CD4-positive, CD25-positive, alpha-beta regulatory T cell (primary cell): ENCODE results near the gene ST6GALNAC3. TPM values are rescaled to one million over a fixed set of nuclear protein-coding genes. Genes with fewer than 3 reads are reported as not detected.

ENCODE experiments used
- ATAC-seq, 2 donors: fragments of 150-1000 bp; cut with Tn5 transposase; one replicate each; pipeline ENCODE4 v1.10.0; 2021; ENCODE audit warnings: low read depth in 2 of 2, moderate number of reproducible peaks in 2 of 2, moderate library complexity in 1 of 2
- DNase-seq, 3 donors: peaks; one replicate each; pipeline versions ENCODE4 v3.0.0 to v3.0.0-alpha.2; 2012 to 2022; ENCODE audit warnings: mixed read lengths in 1 of 3
- H3K27ac ChIP-seq: one replicate; pipeline ENCODE4 v1.7.0; 2013; ENCODE audit warnings: mild to moderate bottlenecking, low read length; ENCODE audit not compliant: insufficient read depth, poor library complexity, severe bottlenecking
- H3K27me3 ChIP-seq: one replicate; pipeline ENCODE4 v1.7.0; 2013; ENCODE audit warnings: low read length; ENCODE audit not compliant: control insufficient read depth, insufficient read depth
- H3K36me3 ChIP-seq: one replicate; pipeline ENCODE4 v1.7.0; 2013; ENCODE audit warnings: mild to moderate bottlenecking, low read length, moderate library complexity; ENCODE audit not compliant: control insufficient read depth, insufficient read depth
- H3K4me1 ChIP-seq: 2 replicates; pipeline ENCODE4 v1.7.0; 2013; ENCODE audit warnings: mild to moderate bottlenecking, low read length; ENCODE audit not compliant: insufficient read depth, control insufficient read depth, poor library complexity, severe bottlenecking
- H3K4me3 ChIP-seq: one replicate; pipeline ENCODE4 v1.7.0; 2013; ENCODE audit warnings: low read depth, mild to moderate bottlenecking, low read length, moderate library complexity
- H3K9me3 ChIP-seq, 2 experiments: 1 replicate in 1 of 2; 2 replicates in 1 of 2; pipeline ENCODE4 v1.7.0; 2013; ENCODE audit warnings: low read length in 2 of 2, mild to moderate bottlenecking in 1 of 2, moderate library complexity in 1 of 2; ENCODE audit not compliant: control insufficient read depth in 2 of 2
- H3K27ac Mint-ChIP-seq, 3 donors: one replicate each; pipeline ENCODE4 v1.8.0; 2020 to 2022; ENCODE audit warnings: mild to moderate bottlenecking in 3 of 3, mixed read lengths in 3 of 3, moderate library complexity in 2 of 3
- H3K27me3 Mint-ChIP-seq: one replicate; pipeline ENCODE4 v1.8.0; 2022; ENCODE audit warnings: mild to moderate bottlenecking, mixed read lengths
- H3K36me3 Mint-ChIP-seq: one replicate; pipeline ENCODE4 v1.8.0; 2020; ENCODE audit warnings: mixed read lengths
- H3K4me1 Mint-ChIP-seq, 4 donors: one replicate each; pipeline ENCODE4 v1.8.0; 2020 to 2022; ENCODE audit warnings: mixed read lengths in 4 of 4, mild to moderate bottlenecking in 1 of 4
- H3K4me3 Mint-ChIP-seq, 4 donors: one replicate each; pipeline ENCODE4 v1.8.0; 2020 to 2022; ENCODE audit warnings: mild to moderate bottlenecking in 4 of 4, mixed read lengths in 4 of 4, moderate library complexity in 3 of 4
- H3K9me3 Mint-ChIP-seq, 7 donors: one replicate each; pipeline ENCODE4 v1.8.0; 2020 to 2022; ENCODE audit warnings: mixed read lengths in 7 of 7, mild to moderate bottlenecking in 3 of 7, moderate library complexity in 2 of 7
- polyA plus RNA-seq, 4 donors: library from polyadenylated mRNA; unstranded; fragments of 300-500 nt; fragmentation: Illumina TruSeq; gene quantifications; one replicate each; pipeline ENCODE4 v1.2.3, GENCODE V29; 2021
- total RNA-seq: library from RNA; stranded (reverse); gene quantifications from one replicate; pipeline ENCODE4 v1.2.3, GENCODE V29; 2022

The ST6GALNAC3 gene
- total and polyA plus RNA-seq, 5 donors from 2014 or later = 0.03 to 3.4 (median 0.95) TPM

GRCh38 chr1:76203127-76203526 is 128.6 kb downstream of the ST6GALNAC3 start:
- ATAC-seq = no peak
- Histone ChIP-seq H3K36me3 (no peaks in the 10 kb centered on the region), H3K4me1 (no peaks in the 10 kb centered on the region), H3K4me3 (no peak overlapping the region), H3K9me3 (no peaks in the 10 kb centered on the region), H3K27ac (no peak overlapping the region), H3K27me3 (no peaks in the 10 kb centered on the region)
- H3K4me3 Mint-ChIP-seq = no peak overlapping the region
- H3K9me3 Mint-ChIP-seq = peaks cover 0 to 1% (median 0%) of the 10 kb centered on the region in 7 donors
- H3K4me1 Mint-ChIP-seq = peaks cover 0 to 2% (median 0%) of the 10 kb centered on the region in 4 donors
- no peaks in the 10 kb centered on the region for H3K27me3 Mint-ChIP-seq
- no peaks in the 10 kb centered on the region for H3K36me3 Mint-ChIP-seq
- H3K27ac Mint-ChIP-seq = no peak overlapping the region
- DNase-seq = no peak

DNA sequence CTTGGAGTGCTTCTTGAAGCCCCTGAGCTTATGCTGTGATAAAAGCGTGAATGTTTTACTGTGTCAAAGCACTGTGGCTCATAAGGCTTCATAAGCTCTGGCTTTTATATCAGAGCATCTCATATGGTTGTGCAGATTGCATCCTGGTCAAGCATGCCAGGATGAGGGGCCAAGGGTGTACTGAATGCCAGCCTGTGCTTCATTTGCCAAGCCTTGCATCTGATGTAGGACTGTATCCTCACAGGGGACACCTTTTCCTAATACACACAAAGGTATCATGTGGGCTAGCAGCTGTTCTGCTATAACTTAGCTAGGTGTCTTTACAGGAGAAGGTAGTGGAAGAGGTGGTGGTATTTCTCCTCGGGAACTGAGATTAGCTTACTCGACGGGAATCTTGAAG is 134.7 kb downstream of the ST6GALNAC3 start:
- ATAC-seq = no peak
- no peaks in the 10 kb centered on the region for H3K9me3 ChIP-seq
- H3K27me3 ChIP-seq = no peaks in the 10 kb centered on the region
- no peaks in the 10 kb centered on the region for H3K27me3 Mint-ChIP-seq
- no peaks in the 10 kb centered on the region for H3K4me1 ChIP-seq
- no peak for DNase-seq
- no peak overlapping the region for H3K4me3 Mint-ChIP-seq
- H3K27ac ChIP-seq = no peak overlapping the region
- peaks cover 0 to 10% (median 0%) of the 10 kb centered on the region in 4 donors for H3K4me1 Mint-ChIP-seq
- H3K36me3 Mint-ChIP-seq = no peaks in the 10 kb centered on the region
- H3K9me3 Mint-ChIP-seq = no peaks in the 10 kb centered on the region
- no peak overlapping the region for H3K4me3 ChIP-seq
- H3K27ac Mint-ChIP-seq = no peak overlapping the region
- H3K36me3 ChIP-seq = no peaks in the 10 kb centered on the region

DNA sequence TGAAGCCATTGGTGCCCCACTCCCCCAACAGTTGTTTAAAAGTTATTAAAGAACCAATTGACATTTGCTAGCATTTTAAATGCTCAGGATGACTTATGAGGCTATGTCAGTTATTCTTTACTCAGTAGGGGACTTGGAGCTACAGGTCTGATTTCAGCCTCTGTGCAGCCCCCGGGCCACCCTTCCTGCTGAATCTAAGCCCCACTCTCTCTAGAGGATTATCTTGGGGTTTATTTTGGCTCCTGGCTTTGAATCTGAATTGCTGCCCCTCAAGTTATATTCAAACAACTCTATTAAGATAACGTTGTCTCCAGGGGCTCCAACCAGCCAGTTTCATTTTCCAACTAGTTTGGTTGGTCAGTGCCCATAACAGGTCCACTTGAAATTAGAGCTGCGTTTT is 135.1 kb downstream of the ST6GALNAC3 start:
- no peaks in the 10 kb centered on the region for H3K9me3 ChIP-seq
- no peak for DNase-seq
- ATAC-seq = no peak
- H3K4me1 ChIP-seq = no peaks in the 10 kb centered on the region
- H3K4me3 ChIP-seq = no peak overlapping the region
- no peak overlapping the region for H3K4me3 Mint-ChIP-seq
- H3K36me3 Mint-ChIP-seq = no peaks in the 10 kb centered on the region
- H3K27ac ChIP-seq = no peak overlapping the region
- H3K27me3 ChIP-seq = no peaks in the 10 kb centered on the region
- no peaks in the 10 kb centered on the region for H3K27me3 Mint-ChIP-seq
- H3K9me3 Mint-ChIP-seq = no peaks in the 10 kb centered on the region
- peaks cover 0 to 10% (median 0%) of the 10 kb centered on the region in 4 donors for H3K4me1 Mint-ChIP-seq
- no peak overlapping the region for H3K27ac Mint-ChIP-seq
- H3K36me3 ChIP-seq = no peaks in the 10 kb centered on the region

- no peaks in the 10 kb centered on the region for H3K9me3 ChIP-seq
- Mint-ChIP-seq H3K4me3 (no peak overlapping the region), H3K27me3 (no peaks in the 10 kb centered on the region), H3K27ac (no peak overlapping the region), H3K36me3 (no peaks in the 10 kb centered on the region), H3K9me3 (no peaks in the 10 kb centered on the region), H3K4me1 (peaks cover 0 to 10% (median 0%) of the 10 kb centered on the region in 4 donors)
- H3K4me3 ChIP-seq = no peak overlapping the region
- H3K27ac ChIP-seq = no peak overlapping the region
- H3K36me3 ChIP-seq = no peaks in the 10 kb centered on the region
- no peak for ATAC-seq
- H3K27me3 ChIP-seq = no peaks in the 10 kb centered on the region
- no peaks in the 10 kb centered on the region for H3K4me1 ChIP-seq
- DNase-seq = no peak
These were observed 135.6 kb downstream of the ST6GALNAC3 start for GRCh38 chr1:76210160-76210559.

DNA sequence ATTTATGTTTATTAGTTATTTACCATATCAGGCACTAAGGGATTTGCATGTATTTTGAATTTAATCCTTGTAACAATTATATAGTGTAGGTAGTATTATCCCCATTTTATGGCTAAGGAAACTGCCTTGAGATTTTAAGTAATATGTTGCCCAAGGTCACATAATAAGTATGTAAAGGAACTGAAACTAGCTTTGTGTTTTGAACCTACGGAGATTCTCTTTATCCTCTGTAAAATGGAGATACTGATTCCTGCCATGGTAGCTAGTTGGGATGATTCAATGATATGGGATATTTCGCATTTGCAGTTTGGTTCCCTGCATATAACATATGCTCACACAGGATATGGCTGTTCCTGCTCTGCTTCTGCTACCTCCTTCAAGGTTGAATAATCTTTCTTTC is 144.3 kb downstream of the ST6GALNAC3 start:
- Histone ChIP-seq H3K9me3 (no peaks in the 10 kb centered on the region), H3K4me1 (no peaks in the 10 kb centered on the region), H3K36me3 (no peaks in the 10 kb centered on the region), H3K4me3 (no peak overlapping the region), H3K27ac (no peak overlapping the region), H3K27me3 (no peaks in the 10 kb centered on the region)
- Mint-ChIP-seq H3K9me3 (peaks cover 0 to 5% (median 0%) of the 10 kb centered on the region in 7 donors), H3K36me3 (no peaks in the 10 kb centered on the region), H3K27ac (no peak overlapping the region), H3K4me1 (peaks cover 0 to 6% (median 1%) of the 10 kb centered on the region in 4 donors), H3K27me3 (no peaks in the 10 kb centered on the region), H3K4me3 (no peak overlapping the region)
- no peak for ATAC-seq
- DNase-seq = no peak

DNA sequence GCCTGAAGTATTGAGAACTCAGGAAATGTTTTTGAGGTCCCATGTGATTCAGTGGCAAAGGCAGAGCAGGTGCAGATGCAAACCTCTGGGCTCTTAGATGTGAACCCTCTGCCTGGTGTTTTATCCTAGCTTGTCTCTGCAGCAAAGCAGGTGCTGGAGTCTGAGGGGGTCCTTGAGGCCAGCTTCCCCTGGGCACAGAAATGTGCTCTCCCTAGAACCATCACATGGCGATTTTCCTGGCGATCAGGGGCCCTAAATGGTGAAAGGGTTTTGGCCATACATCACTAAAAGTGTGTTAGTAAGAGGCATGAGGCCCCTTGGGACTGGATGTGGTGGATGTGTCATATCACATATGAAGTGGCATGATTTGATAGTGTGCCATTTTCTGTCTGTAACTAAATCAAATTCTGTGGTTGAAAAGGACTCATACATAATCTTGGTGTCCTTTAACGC is 144.8 kb downstream of the ST6GALNAC3 start:
- H3K36me3 Mint-ChIP-seq = no peaks in the 10 kb centered on the region
- no peaks in the 10 kb centered on the region for H3K4me1 ChIP-seq
- H3K4me3 ChIP-seq = no peak overlapping the region
- H3K27ac Mint-ChIP-seq = no peak overlapping the region
- no peak for DNase-seq
- no peaks in the 10 kb centered on the region for H3K27me3 ChIP-seq
- H3K27ac ChIP-seq = no peak overlapping the region
- no peak overlapping the region for H3K4me3 Mint-ChIP-seq
- no peaks in the 10 kb centered on the region for H3K27me3 Mint-ChIP-seq
- ATAC-seq = no peak
- H3K9me3 ChIP-seq = no peaks in the 10 kb centered on the region
- H3K36me3 ChIP-seq = no peaks in the 10 kb centered on the region
- H3K4me1 Mint-ChIP-seq = peaks cover 0 to 6% (median 1%) of the 10 kb centered on the region in 4 donors
- H3K9me3 Mint-ChIP-seq = peaks cover 0 to 5% (median 0%) of the 10 kb centered on the region in 7 donors

GRCh38 chr1:76224752-76225151 is 150.2 kb downstream of the ST6GALNAC3 start:
- ATAC-seq = no peak
- Mint-ChIP-seq H3K9me3 (peaks cover 0 to 3% (median 0%) of the 10 kb centered on the region in 7 donors), H3K27ac (peak overlapping the region in 1 of 3 donors; percentile 4), H3K36me3 (no peaks in the 10 kb centered on the region), H3K4me3 (no peak overlapping the region), H3K4me1 (peaks cover 0 to 12% (median 2%) of the 10 kb centered on the region in 4 donors), H3K27me3 (no peaks in the 10 kb centered on the region)
- Histone ChIP-seq H3K9me3 (no peaks in the 10 kb centered on the region), H3K36me3 (no peaks in the 10 kb centered on the region), H3K27me3 (no peaks in the 10 kb centered on the region), H3K4me1 (no peaks in the 10 kb centered on the region), H3K4me3 (no peak overlapping the region), H3K27ac (no peak overlapping the region)
- DNase-seq = no peak

- no peak overlapping the region for H3K27ac Mint-ChIP-seq
- H3K4me3 Mint-ChIP-seq = no peak overlapping the region
- H3K27ac ChIP-seq = no peak overlapping the region
- H3K4me3 ChIP-seq = no peak overlapping the region
- H3K36me3 ChIP-seq = no peaks in the 10 kb centered on the region
- no peaks in the 10 kb centered on the region for H3K9me3 ChIP-seq
- H3K27me3 ChIP-seq = no peaks in the 10 kb centered on the region
- peaks cover 0 to 3% (median 0%) of the 10 kb centered on the region in 7 donors for H3K9me3 Mint-ChIP-seq
- no peaks in the 10 kb centered on the region for H3K4me1 ChIP-seq
- no peak for DNase-seq
- H3K27me3 Mint-ChIP-seq = no peaks in the 10 kb centered on the region
- H3K36me3 Mint-ChIP-seq = no peaks in the 10 kb centered on the region
- H3K4me1 Mint-ChIP-seq = peaks cover 0 to 12% (median 1%) of the 10 kb centered on the region in 4 donors
- ATAC-seq = no peak
These were observed 151.0 kb downstream of the ST6GALNAC3 start for GRCh38 chr1:76225526-76225925.
